Measurements from ENCODE around the gene CELA1. TPM values are rescaled to one million over a fixed set of nuclear protein-coding genes. Genes with fewer than 3 reads are reported as not detected.

The CELA1 gene
- total RNA-seq, 1 donor from 2014 or later = not detected

- TF ChIP-seq CTCF (conservative IDR thresholded peaks at IDR 0.05) = no peak
- no peaks in the 10 kb centered on the region for H3K36me3 Mint-ChIP-seq
- DNase-seq (ENCODE audit: extremely low spot score, unreplicated experiment) = no peak
- no peaks in the 10 kb centered on the region for H3K9me3 Mint-ChIP-seq
- peaks cover 19% of the 10 kb centered on the region for H3K4me1 Mint-ChIP-seq (ENCODE audit: unreplicated experiment)
- peaks cover 40% of the 10 kb centered on the region for H3K27me3 Mint-ChIP-seq
- H3K27ac Mint-ChIP-seq = peak within 1 kb of the TSS; percentile 98
- H3K4me3 Mint-ChIP-seq = peak within 1 kb of the TSS; percentile 92
Measured at GRCh38 chr12:51391283-51392123, 45.0 kb upstream of the CELA1 start, which contains the start of gene GALNT6. GALNT6 (minus strand) TSS chr12:51391406; CDS start chr12:51379781, 11,625 bp downstream.

GRCh38 chr12:51390891-51391282 lies 44.4 kb upstream of the CELA1 start:
- Mint-ChIP-seq H3K27me3 (peaks cover 40% of the 10 kb centered on the region), H3K36me3 (no peaks in the 10 kb centered on the region), H3K9me3 (no peaks in the 10 kb centered on the region), H3K4me1 (ENCODE audit: unreplicated experiment) (peaks cover 24% of the 10 kb centered on the region), H3K4me3 (peak overlapping the region; percentile 92), H3K27ac (peak overlapping the region; percentile 98)
- TF ChIP-seq CTCF (conservative IDR thresholded peaks at IDR 0.05) = no peak
- no peak for DNase-seq (ENCODE audit: extremely low spot score, unreplicated experiment)

- TF ChIP-seq CTCF (conservative IDR thresholded peaks at IDR 0.05) = no peak
- Mint-ChIP-seq H3K36me3 (no peaks in the 10 kb centered on the region), H3K4me3 (peak overlapping the region; percentile 92), H3K4me1 (ENCODE audit: unreplicated experiment) (peaks cover 24% of the 10 kb centered on the region), H3K27me3 (peaks cover 38% of the 10 kb centered on the region), H3K27ac (peak overlapping the region; percentile 98), H3K9me3 (no peaks in the 10 kb centered on the region)
- DNase-seq (ENCODE audit: extremely low spot score, unreplicated experiment) = no peak
Measured at GRCh38 chr12:51390457-51390856, 44.0 kb upstream of the CELA1 start.

- no peak for DNase-seq (ENCODE audit: extremely low spot score, unreplicated experiment)
- Mint-ChIP-seq H3K4me1 (ENCODE audit: unreplicated experiment) (peaks cover 24% of the 10 kb centered on the region), H3K27me3 (peaks cover 33% of the 10 kb centered on the region), H3K9me3 (no peaks in the 10 kb centered on the region), H3K4me3 (peak overlapping the region; percentile 48), H3K36me3 (no peaks in the 10 kb centered on the region), H3K27ac (peak overlapping the region; percentile 98)
- TF ChIP-seq CTCF (conservative IDR thresholded peaks at IDR 0.05) = no peak
Measured at GRCh38 chr12:51389302-51389999, 43.0 kb upstream of the CELA1 start.

GRCh38 chr12:51388846-51389245 lies 42.4 kb upstream of the CELA1 start:
- H3K36me3 Mint-ChIP-seq = no peaks in the 10 kb centered on the region
- peak overlapping the region; percentile 33 for H3K4me3 Mint-ChIP-seq
- H3K27me3 Mint-ChIP-seq = peaks cover 31% of the 10 kb centered on the region
- peak overlapping the region; percentile 98 for H3K27ac Mint-ChIP-seq
- DNase-seq (ENCODE audit: extremely low spot score, unreplicated experiment) = no peak
- peaks cover 24% of the 10 kb centered on the region for H3K4me1 Mint-ChIP-seq (ENCODE audit: unreplicated experiment)
- no peaks in the 10 kb centered on the region for H3K9me3 Mint-ChIP-seq
- TF ChIP-seq CTCF (conservative IDR thresholded peaks at IDR 0.05) = no peak
